Gastrocnemius medialis (tissue), 4 donors: ENCODE results near the gene CPVL. TPM values are rescaled to one million over a fixed set of nuclear protein-coding genes. Genes with fewer than 3 reads are reported as not detected.

Source experiments
- ATAC-seq, 2 donors: fragments of 150-250 bp; one replicate each; pipeline ENCODE4 v1.9.1; 2016
- DNase-seq, 2 donors: peaks; one replicate each; pipeline ENCODE4 v3.0.0-alpha.2; 2019
- H3K27ac ChIP-seq, 4 donors: fragments of 200-600 bp; sonication (generic); 1 replicate in 1 of 4; 2 replicates in 3 of 4; pipeline ENCODE4 v1.5.1; 2016 to 2018; ENCODE audit warnings: mild to moderate bottlenecking in 2 of 4, moderate library complexity in 1 of 4
- H3K27me3 ChIP-seq, 3 donors: fragments of 200-600 bp; sonication (generic) in 2 of 3; 1 replicate in 1 of 3; 2 replicates in 2 of 3; pipeline versions ENCODE4 v1.5.1 to v1.6.0; 2016 to 2019; ENCODE audit warnings: mild to moderate bottlenecking in 1 of 3, moderate library complexity in 1 of 3
- H3K36me3 ChIP-seq, 2 donors: fragments of 200-600 bp; sonication (generic) in 1 of 2; one replicate each; pipeline ENCODE4 v1.5.1; 2017 to 2018
- H3K4me1 ChIP-seq, 2 donors: fragments of 200-600 bp; sonication (generic) in 1 of 2; one replicate each; pipeline ENCODE4 v1.5.1; 2016 to 2017; ENCODE audit warnings: mild to moderate bottlenecking in 2 of 2
- H3K4me3 ChIP-seq, 4 donors: fragments of 200-600 bp; sonication (generic) in 3 of 4; 1 replicate in 1 of 4; 2 replicates in 3 of 4; pipeline ENCODE4 v1.5.1; 2016 to 2019; ENCODE audit warnings: mild to moderate bottlenecking in 2 of 4
- H3K9me3 ChIP-seq, 3 donors: fragments of 200-600 bp; sonication (generic) in 2 of 3; 1 replicate in 1 of 3; 2 replicates in 2 of 3; pipeline ENCODE4 v1.5.1; 2016 to 2019
- POLR2A ChIP-seq, 2 donors: fragments of 450-650 bp; IDR thresholded peaks; one replicate each; pipeline ENCODE4 v1.6.1; 2017; ENCODE audit warnings: antibody characterized with exemption in 2 of 2, mild to moderate bottlenecking in 2 of 2, moderate library complexity in 2 of 2
- in situ Hi-C, 4 donors: fragments of 200-750 bp; cut with MboI; loops; one replicate each; pipeline versions ENCODE4 v1.15.0 to v1.8.0; 2017; ENCODE audit warnings: low sequenced_read_pairs in 4 of 4
- intact Hi-C: fragments of 100-400 bp; cut with DNase I; formaldehyde crosslinking; loops from one replicate; pipeline ENCODE4 v1.15.1; 2023; ENCODE audit warnings: low total_unique reads
- total RNA-seq, 4 donors: library from RNA; depleted of rRNA; stranded (reverse); fragments of >200 nt; gene quantifications; one replicate each; pipeline versions ENCODE4 v1.1.0 to v1.2.3, GENCODE V29; 2016
- TF ChIP-seq, protein P1 (sequence below), 5 experiments: fragments of 450-650 bp in 3 of 5; fragments of 200-600 bp in 2 of 5; sonication (generic) in 2 of 5; IDR thresholded peaks in 4 of 5; conservative IDR thresholded peaks in 1 of 5; 1 replicate in 4 of 5; 2 replicates in 1 of 5; pipeline ENCODE4 v1.5.1; 2016 to 2019; ENCODE audit warnings: antibody characterized with exemption in 5 of 5, mild to moderate bottlenecking in 3 of 5, moderate library complexity in 3 of 5

Gene CPVL
- total RNA-seq, 4 donors from 2014 or later: 5.6 to 11.8 (median 6.2) TPM

GRCh38 chr7:29123626-29124190 is 22.6 kb downstream of the CPVL start:
- in situ Hi-C loops (no loop called here), intact Hi-C loops (no loop called here)
- H3K36me3 ChIP-seq: no peaks in the 10 kb centered on the region
- H3K27ac ChIP-seq: no peak overlapping the region
- TF ChIP-seq POLR2A (IDR thresholded peaks at IDR 0.05): no peak
- TF ChIP-seq, protein P1, sequence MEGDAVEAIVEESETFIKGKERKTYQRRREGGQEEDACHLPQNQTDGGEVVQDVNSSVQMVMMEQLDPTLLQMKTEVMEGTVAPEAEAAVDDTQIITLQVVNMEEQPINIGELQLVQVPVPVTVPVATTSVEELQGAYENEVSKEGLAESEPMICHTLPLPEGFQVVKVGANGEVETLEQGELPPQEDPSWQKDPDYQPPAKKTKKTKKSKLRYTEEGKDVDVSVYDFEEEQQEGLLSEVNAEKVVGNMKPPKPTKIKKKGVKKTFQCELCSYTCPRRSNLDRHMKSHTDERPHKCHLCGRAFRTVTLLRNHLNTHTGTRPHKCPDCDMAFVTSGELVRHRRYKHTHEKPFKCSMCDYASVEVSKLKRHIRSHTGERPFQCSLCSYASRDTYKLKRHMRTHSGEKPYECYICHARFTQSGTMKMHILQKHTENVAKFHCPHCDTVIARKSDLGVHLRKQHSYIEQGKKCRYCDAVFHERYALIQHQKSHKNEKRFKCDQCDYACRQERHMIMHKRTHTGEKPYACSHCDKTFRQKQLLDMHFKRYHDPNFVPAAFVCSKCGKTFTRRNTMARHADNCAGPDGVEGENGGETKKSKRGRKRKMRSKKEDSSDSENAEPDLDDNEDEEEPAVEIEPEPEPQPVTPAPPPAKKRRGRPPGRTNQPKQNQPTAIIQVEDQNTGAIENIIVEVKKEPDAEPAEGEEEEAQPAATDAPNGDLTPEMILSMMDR (IDR thresholded peaks at IDR 0.05 in 4 of 5, conservative IDR thresholded peaks at IDR 0.05 in 1 of 5): no peak
- DNase-seq (no peak), ATAC-seq (no peak)
- H3K4me1 ChIP-seq: peaks cover 3 to 19% of the 10 kb centered on the region in 2 donors
- H3K4me3 ChIP-seq: no peak overlapping the region
- no peaks in the 10 kb centered on the region for H3K27me3 ChIP-seq
- H3K9me3 ChIP-seq: no peaks in the 10 kb centered on the region

GRCh38 chr7:29122759-29123158 is 23.6 kb downstream of the CPVL start:
- Histone ChIP-seq H3K4me1 (peaks cover 3 to 19% of the 10 kb centered on the region in 2 donors), H3K27me3 (no peaks in the 10 kb centered on the region), H3K36me3 (no peaks in the 10 kb centered on the region), H3K9me3 (no peaks in the 10 kb centered on the region), H3K4me3 (no peak overlapping the region), H3K27ac (no peak overlapping the region)
- in situ Hi-C loops: no loop called here
- ATAC-seq (no peak), DNase-seq (no peak)
- TF ChIP-seq POLR2A (IDR thresholded peaks at IDR 0.05): no peak
- TF ChIP-seq, protein P1 (IDR thresholded peaks at IDR 0.05 in 4 of 5, conservative IDR thresholded peaks at IDR 0.05 in 1 of 5): no peak
- intact Hi-C loops: no loop called here

- ATAC-seq: peak in 1 of 2 donors; percentile 39
- Histone ChIP-seq H3K27ac (no peak overlapping the region), H3K4me1 (peaks cover 3 to 19% of the 10 kb centered on the region in 2 donors)
Observed at GRCh38 chr7:29122081-29122480, 24.3 kb downstream of the CPVL start.

DNA sequence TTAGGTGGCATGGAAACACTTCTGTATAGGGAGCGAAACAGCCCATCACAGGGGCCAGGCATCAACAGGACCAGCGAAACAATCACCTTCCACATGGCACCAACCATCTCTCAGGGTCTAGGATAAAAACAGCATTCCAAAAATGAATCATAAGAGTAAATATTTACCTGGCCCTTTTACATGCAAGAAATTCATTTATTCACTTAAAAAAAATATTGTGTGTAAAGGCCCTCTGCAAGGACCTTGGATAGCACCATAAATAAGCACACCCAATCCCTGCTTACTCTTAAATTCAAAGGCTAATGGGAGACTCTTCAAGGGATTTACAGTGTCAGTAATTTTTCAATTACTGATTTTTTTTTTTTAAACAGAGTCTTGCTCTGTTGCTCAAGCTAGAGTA is 25.4 kb downstream of the CPVL start:
- H3K9me3 ChIP-seq: no peaks in the 10 kb centered on the region
- no peak overlapping the region for H3K4me3 ChIP-seq
- TF ChIP-seq POLR2A (IDR thresholded peaks at IDR 0.05): no peak
- TF ChIP-seq, protein P1 (IDR thresholded peaks at IDR 0.05 in 4 of 5, conservative IDR thresholded peaks at IDR 0.05 in 1 of 5): no peak
- DNase-seq (no peak), ATAC-seq (no peak)
- no peak overlapping the region for H3K27ac ChIP-seq
- intact Hi-C loops (no loop called here), in situ Hi-C loops (no loop called here)
- no peaks in the 10 kb centered on the region for H3K36me3 ChIP-seq
- H3K4me1 ChIP-seq: peaks cover 3 to 19% of the 10 kb centered on the region in 2 donors
- no peaks in the 10 kb centered on the region for H3K27me3 ChIP-seq

More at GRCh38 chr7:29122081-29122480, 24.3 kb downstream of the CPVL start:
- in situ Hi-C loops (no loop called here), intact Hi-C loops (no loop called here)
- Histone ChIP-seq H3K9me3 (no peaks in the 10 kb centered on the region), H3K27me3 (no peaks in the 10 kb centered on the region), H3K36me3 (no peaks in the 10 kb centered on the region), H3K4me3 (no peak overlapping the region)
- TF ChIP-seq, protein P1 (IDR thresholded peaks at IDR 0.05 in 4 of 5, conservative IDR thresholded peaks at IDR 0.05 in 1 of 5): no peak
- TF ChIP-seq POLR2A (IDR thresholded peaks at IDR 0.05): no peak
- no peak for DNase-seq
